HG03439 (cell line): Measurements from ENCODE around the gene CHKA.

Experiments
- ATAC-seq: cut with Tn5 transposase; IDR thresholded peaks from one replicate; pipeline ENCODE4 v1.9.1; 2021; ENCODE audit warnings: mild to moderate bottlenecking, moderate library complexity; ENCODE audit not compliant: unreplicated experiment

CHKA gene

DNA sequence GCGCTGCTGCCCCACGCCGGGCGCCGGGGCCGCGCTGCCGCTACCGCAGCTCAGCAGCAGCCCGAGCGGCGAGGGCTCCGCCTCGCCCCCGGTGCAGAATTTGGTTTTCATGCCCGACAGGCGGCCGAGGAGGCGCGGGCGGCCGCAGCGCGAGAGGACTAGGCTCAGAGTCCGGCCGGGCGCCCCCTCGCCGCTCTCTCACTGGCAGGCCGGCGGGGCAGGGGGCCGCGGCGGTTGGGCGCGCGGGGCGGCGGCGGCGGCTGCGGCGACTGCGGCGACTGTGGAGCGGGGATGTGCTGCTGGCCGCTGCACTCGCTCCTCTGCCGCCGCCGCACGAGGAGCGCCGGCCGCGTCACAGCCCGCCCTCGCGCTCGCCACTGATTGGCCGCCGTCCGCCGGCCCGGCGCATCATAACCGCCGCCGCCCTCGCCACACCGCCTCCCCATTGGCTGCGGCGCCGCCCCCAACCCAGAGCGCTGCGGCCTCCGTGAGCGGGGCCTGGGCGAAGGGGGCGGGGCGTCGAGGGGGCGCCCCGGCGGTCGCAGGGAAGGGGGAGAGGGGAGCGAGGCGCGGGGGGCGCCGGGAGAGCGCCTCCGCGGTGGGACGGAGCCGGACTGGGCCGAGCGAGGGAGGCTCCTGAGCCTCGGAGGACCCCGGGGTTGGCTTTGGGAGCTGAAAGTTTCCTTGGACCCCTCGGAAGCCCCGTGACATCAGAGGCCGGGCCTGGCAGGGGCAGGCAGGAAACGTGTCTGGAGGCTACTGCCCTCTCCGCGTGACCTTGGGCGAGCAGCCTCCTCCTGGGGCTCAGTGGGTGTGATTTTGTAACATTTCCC lies at the start of gene CHKA:
CHKA (minus strand) TSS at position 322 of the 833 bp plus-strand sequence; CDS start at position 111, 211 bp downstream.
- peak; percentile 82 for ATAC-seq

DNA sequence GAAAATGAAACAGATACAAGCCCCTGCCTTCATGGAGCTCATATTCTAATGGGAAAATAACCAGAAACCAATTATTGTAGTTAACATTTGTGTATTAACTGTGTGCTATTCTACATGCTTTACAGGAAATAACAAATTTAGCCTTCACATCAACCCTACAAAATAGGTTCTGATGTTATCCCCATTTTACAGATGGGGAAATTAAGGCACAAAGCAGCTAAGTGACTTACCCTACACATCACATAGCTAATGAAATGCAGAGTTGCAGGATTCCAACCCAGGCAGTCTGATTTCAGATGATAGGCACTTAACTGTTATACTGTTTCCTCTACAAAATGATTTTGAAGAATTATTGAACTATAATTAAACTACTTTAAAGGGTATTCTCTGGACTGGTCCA lies 48.3 kb upstream of the CHKA start:
- no peak for ATAC-seq

DNA sequence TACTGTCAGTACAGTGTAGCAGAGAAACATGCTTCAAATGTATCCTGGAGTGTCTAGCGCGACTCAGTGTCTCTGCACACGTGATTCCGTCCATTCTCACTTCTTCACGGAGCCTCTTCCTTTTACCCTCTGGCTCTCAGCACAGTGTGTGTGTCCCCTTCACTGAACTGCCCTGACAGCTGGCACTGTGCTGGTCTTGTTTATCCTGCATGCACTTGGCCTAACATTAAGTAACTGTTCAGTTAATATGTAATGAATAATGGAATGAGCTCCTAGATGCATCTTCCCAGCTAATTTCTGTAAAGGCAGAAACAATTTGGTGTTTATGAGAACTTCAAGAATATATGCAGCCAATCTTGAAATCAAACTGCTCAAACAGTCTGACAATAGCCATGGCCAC lies 47.5 kb upstream of the CHKA start:
- no peak for ATAC-seq

DNA sequence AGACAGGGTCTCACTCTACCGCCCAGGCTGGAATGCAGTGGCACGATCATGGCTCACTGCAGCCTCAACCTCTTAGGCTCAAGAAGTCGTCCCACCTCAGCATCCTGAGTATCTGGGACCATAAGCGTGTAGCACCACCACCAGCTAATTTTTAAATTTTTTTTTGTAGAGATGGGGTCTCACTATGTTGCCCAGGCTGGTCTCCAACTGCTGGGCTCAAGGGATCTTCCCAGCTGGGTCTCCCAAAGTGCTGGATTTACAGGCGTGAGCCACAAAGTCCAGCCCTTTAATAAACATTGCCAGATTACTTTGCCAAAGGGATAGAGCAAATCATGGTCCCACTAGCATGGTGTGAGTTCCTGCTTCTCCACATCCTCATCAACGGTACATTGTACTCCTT lies 46.3 kb upstream of the CHKA start:
- no peak for ATAC-seq

DNA sequence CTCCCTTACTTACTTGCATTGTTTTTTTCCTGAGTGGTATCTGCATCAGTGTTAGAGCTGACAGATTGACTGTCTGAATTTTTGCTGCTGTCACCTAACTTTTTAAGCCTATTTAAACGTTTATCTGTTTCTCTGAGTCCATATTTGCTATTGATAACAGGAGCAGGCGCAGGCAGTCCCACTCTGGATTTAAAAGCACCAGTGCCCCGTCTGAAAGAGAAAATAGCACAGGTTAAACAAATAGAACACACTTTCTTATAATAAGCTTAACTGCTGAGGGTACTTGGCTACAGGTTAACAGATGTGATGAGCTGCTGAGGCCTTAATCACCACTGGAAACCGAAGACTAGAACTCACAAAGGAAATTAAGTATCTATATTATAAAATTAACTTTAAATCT lies 45.8 kb upstream of the CHKA start:
- ATAC-seq, result no peak

GRCh38 chr11:68165601-68166000 lies 44.4 kb upstream of the CHKA start:
- no peak for ATAC-seq

GRCh38 chr11:68164437-68164836 lies 43.2 kb upstream of the CHKA start:
- no peak for ATAC-seq

GRCh38 chr11:68163691-68164090 lies 42.5 kb upstream of the CHKA start:
- no peak for ATAC-seq

GRCh38 chr11:68160100-68160695 lies 39.0 kb upstream of the CHKA start:
- ATAC-seq, result no peak

DNA sequence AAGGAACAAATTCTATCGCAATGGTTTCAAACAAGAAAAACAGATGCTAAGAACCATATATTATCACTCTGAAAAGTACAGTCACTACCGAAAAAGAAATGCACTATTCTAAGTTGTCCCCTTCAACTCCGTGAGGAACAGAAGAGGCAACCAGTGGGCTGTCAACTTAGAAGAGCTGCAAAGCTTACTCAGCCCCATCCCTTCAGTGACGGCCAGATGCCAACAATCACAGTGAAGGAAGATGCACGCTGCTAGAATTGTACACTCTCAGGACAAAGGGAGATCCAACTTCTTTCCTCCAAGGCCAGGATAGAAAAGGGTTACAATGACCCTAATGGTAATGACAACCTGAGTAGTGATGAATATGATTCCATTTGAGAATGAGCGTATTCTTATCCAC lies 38.5 kb upstream of the CHKA start:
- no peak for ATAC-seq

GRCh38 chr11:68159161-68159560 lies 38.0 kb upstream of the CHKA start:
- ATAC-seq, result no peak

DNA sequence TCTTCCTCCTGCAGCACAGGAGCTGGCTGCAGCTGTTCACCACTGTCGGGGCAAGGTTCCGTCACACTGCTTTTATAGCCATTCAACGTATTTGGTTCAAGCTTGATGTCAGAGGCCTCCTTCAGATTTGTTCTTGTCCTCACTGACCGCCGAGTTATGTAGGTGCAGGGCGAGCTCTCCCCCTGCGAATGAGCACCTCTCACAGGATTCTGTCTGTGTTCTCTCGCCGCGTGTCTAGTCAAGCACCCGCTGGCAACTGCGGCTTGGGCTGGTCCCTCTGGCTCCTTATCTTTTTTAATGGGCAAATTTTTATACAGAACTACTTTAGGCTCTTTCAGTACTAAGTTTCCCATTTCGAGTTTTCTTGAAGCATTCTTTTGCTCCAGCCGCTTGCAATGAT lies 37.4 kb upstream of the CHKA start:
- ATAC-seq, result no peak

GRCh38 chr11:68153742-68154141 lies 32.6 kb upstream of the CHKA start:
- ATAC-seq, result no peak

DNA sequence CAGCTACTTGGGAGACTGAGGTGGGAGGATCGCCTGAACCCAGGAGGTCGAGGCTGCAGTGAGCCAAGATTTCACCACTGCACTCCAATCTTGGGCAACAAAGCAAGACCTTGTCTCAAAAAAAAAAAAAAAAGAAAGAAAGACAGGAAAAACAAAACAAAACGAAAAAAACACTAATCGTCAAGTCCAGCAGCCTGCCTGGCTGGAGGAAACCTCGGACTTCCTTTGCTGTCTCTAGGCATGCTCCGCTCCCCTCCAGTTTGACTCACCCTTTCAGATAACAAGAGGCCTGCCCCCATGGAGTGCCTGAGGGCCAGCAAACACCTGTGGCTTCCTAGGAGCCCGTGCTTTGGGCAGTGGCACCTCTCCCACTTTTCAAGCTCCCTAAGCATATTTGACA lies 28.8 kb upstream of the CHKA start:
- ATAC-seq, result no peak

- ATAC-seq, result no peak
Observed at GRCh38 chr11:68149417-68149816, 28.2 kb upstream of the CHKA start.

- no peak for ATAC-seq
Observed at GRCh38 chr11:68148879-68149278, 27.7 kb upstream of the CHKA start.

GRCh38 chr11:68148071-68148805 lies 27.1 kb upstream of the CHKA start:
- ATAC-seq, result no peak

- no peak for ATAC-seq
Observed at GRCh38 chr11:68146704-68147474, 25.7 kb upstream of the CHKA start.

GRCh38 chr11:68146010-68146540 lies 24.9 kb upstream of the CHKA start:
- ATAC-seq, result no peak

DNA sequence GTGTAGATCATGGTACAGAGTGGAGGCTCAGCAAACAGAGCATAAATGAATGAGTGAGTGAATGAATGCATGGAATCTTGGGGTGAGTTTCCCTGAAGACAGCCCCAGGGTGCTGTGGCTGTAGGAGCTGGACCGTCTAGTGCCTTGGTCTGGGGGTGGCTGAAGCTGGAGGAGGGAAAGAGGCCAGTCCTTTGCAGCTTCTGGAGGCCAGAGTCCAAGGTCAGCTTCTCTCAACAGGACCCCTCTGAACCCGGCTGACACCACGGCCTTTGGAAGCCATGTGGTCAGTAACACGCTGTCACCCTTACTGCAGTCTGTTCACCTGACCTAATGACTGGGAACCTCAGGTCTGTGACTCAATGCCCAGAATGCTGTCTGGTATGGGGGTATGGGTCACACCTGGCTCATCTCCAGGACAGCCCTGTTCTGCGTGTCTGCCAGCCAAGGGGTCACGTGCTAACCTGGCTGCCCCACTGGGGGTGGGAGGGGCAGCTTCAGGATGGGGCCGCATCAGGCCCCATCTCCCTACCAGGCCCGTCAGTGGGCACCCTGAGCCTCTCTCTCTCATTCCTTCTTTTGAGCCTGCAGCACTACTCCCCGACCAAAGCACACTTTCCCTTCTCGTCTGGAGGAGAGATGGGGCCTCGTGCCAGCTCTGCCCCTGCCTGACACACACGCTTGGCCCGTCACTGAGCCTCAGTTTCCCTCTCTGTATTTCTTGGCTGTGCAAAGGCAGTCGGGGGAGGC lies 24.1 kb upstream of the CHKA start:
- ATAC-seq, result no peak
